CD4-positive, alpha-beta T cell treated with Interleukin-6 at 100 ng/mL for 8 hours (primary cell): ENCODE data around the gene CELSR2.

Source experiments
- DNase-seq: peaks from one replicate; pipeline ENCODE4 v3.0.0-alpha.2; 2020; ENCODE audit warnings: mixed read lengths, low spot score

Gene CELSR2

DNA sequence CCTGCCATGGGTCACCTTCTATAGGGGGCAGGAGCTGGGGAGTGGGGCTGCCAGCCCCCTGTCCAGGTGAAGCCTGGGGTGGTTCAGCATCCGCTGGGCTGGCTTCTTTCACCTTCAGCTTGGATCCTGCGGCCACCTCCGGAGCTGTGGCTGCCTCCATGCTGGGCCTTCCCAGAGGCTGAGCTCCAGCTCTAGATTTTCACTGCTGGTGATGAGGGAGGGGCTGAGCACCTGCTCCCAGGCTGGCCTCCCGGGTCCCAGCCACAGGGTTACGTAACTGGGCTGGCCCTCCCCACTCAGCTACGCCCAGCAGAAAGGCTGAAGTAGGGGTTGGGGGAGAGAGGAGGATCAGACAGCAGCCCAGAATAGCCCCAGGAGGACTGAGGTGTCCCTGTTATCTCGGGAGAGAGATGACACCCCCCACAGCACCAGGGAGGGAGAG, 57.5 kb downstream of the CELSR2 start, which contains the start of gene MYBPHL:
Gene MYBPHL, minus strand, starts transcription at position 180 of the 442 bp plus-strand sequence. Its CDS starts 20 bp downstream, at position 160.
- no peak for DNase-seq

DNA sequence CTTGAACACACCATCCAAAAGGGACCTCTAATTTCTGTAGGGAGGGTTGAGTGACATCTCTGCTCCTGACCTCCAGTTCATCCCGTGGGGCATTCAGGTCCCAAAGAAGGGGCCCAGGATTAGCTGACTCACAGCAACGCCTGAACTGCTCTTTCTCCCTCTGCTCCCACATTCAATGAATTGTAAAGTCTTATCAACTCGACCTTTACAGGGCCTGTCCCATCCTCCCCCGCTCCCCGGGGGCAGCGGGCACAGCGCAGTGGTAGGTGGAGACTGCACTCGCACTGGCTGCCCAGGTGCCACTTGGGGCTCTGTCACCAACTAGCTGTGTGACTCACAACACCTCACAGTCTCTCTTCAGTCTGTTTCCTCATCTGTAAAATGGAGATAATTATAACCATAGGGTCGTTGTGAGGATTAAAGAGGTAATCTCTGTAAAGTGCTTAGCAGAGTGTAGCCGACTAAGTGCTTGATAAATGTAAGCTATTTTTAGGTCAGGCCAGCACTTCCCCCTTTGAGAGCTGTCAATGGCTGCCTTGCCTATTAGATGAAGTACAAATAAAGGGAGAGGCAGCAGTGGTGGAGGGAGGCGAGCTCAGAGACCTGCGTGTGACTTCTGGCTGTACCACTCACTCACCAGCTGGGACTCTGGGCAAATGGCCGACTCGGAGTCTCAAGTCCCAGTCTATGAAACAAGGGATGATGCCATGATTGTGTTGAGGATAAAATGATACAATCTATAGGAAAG, 58.1 kb downstream of the CELSR2 start:
- DNase-seq, result no peak

DNA sequence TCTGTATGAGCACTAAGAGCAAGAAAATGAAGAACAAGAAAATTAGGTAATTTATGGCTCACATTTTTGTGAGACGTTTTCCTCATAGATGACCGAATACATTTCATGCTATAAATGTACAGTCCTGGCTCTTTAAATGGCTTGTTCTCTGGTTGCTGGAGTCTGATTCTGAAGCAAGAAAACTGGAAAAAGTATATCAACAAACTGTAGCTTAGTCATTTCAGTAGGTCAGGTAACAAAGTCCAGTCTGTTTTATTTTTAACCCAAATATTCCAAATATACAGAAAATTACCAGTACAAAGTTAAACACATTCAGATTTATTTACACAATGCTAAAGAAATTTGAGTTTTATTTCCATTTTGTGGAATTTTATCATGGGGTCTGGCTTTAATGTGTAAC, 60.0 kb downstream of the CELSR2 start:
- no peak for DNase-seq

DNA sequence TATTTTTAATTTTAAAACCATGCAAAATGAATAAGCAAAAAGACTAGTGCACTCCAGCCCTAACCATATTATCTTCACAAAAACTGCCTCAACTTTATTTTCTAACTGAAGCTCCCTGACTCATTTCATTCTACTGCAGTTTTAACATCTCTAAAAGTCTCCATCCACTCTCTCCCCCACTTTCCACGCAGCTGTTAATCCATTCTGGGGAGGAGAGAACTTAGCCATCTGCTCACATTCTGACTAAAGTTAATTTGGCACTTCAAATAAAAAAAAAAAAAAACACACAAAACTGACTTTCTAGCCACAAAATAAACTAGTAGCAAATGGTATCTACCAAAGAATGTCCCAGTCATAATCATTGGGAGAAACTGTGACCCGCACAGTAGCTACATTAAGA, 62.9 kb downstream of the CELSR2 start:
- no peak for DNase-seq

DNA sequence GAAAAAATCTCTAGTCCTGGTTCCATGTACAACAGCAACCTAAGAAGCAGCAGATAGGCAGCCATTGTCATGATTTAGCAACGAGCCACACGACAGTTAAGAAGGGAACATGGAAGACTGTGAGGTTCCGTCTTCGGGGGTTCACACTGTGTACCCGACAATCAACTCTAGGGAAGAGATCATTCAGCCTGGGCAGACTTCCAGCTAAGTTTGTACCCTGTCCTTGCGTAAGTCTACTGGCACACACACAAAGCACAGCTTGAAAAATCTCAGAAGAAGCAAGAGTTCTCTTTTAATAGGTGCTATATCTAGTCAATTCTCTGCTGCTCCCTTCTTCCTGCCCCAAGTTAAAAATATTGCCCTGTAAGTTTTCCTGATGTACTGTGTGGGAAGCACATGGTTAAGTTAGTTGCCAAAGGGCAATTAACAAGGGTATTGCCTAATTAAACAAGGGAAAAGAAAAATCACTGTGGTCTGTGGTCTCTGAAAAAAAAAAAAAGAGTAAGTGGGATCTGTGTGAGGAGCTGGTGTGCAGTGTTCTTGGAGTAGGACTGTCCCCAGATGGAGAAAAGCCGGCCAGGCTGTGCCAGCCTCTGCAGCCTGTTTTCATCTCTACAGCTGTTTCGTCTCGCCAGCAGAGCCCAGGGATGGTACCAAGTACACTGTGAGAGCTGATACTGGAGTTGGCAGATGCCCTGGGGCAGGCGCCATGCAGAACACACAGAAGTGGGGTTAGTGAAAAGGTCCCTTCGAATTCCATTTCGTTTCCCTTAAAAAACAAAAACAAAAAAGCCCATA, 63.8 kb downstream of the CELSR2 start:
- no peak for DNase-seq

DNA sequence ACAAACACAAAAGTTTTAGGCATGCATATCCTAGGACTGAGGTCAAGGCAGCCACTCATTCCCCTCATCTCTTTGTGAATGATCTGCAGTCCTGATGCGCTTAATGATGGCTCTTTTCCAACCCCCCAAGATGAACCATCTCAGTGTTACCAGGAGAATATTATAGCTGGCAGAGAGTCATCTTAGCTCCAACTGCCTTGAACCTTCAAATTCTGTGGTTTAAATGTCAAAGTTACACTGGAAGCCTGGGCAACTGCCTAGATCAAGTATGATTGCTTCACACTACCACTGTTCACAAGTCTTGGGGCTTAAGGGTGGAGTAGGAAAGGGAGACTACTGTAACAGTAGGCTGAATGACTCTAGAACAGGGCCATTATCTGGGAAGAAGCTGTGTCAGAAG, 65.5 kb downstream of the CELSR2 start:
- no peak for DNase-seq

DNA sequence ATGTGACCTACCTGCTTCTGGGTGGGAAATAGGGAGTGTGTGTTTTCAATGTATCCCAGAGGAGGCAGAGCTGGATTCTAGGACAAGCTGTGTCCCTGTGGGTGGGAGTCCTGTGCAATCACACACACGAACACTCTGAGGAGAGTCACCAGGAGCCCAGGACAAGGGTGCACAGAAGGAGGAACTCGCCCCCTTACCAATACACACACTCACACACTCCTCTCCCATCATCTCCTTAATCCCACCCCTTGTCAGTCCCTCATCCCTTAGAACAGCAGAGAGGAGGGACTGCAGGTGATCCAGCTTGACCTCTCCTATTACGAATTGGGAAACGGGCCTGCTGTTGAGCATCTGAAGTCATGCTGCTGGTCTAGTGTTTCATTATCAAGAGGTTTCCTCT, 65.9 kb downstream of the CELSR2 start:
- DNase-seq, result no peak

DNA sequence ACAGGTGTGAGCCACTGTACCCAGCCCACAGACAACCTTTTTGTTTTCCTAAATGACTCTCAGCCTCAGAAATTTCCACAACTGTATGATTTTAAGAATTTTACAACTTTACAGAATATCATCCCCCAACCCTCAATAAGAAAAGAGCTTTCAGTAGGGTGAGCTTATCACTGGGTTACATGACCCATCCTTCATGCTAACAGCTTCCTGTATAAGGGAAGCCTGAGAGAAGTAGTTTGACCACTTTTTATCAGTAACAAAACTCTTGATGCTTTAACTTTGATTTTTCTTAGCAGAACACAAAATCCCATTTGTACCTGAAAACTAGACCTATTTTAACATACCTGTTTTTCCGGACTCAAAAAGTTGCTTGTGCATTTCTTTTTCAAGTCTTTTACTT, 67.2 kb downstream of the CELSR2 start:
- no peak for DNase-seq

DNA sequence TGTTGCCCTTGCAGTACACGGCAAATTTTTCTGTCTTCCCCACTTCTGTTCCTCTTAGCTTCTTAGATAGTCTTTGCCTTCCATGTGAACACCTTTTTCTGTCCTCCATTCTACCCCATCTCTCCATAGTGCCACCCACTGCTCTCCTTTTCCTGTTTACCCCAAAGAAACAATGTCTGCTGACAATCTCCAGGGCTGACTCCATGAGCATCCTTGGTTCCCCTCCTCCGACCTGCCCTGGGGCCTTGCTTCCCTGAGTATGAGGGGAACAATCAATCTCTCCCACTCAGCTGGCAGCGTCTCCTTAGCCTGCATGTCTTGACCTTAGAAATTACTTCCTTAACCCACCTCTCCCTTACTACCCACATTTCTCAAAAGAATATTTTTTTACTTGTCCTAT, 69.8 kb downstream of the CELSR2 start:
- DNase-seq, result no peak

DNA sequence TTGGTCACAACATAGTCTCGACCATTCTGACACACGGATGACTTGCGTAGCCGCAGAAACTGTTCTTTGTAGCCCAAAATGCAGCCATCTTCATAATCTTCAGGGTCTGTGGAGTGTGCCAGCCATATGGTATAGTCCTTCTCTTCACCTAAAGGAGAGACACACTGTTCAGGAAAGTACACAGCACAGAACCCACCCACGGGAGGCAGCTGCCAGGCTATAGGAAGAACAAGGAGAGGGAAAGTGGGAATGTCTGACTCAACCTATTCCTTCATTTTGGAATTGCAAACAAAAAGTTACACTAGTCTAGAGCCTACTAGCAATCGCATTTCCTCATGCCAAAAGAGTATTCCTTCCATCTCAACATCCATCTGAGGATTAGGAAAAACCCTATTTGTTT, 73.6 kb downstream of the CELSR2 start:
- DNase-seq, result no peak
